ENCODE measurements around the gene CAMTA1. TPM values are rescaled to one million over a fixed set of nuclear protein-coding genes. Genes with fewer than 3 reads are reported as not detected.

Gene CAMTA1
- total RNA-seq, 1 donor from 2014 or later = 99.0 TPM

DNA sequence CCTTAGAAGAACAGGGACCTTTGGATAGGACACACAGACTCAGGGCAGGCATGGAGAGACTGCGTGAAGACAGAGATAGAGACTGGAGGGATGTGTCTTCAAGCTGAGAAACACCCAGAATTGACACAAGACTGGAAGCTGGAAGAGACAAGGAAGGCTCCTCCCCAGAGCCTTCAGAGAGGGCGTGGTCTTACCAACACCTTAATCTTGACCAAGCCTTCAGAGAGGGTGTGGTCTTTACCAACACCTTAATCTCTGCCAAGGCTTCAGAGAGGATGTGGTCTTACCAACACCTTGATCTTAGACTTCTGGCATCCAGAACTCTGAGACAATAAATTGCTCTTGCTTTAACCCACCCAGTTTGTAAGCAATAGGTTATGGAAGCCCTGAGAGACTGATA is 504.4 kb downstream of the CAMTA1 start:
- DNase-seq (ENCODE audit: low spot score, unreplicated experiment) = no peak

GRCh38 chr1:7290971-7291970 is 506.0 kb downstream of the CAMTA1 start:
- no peaks in the 10 kb centered on the region for H3K4me1 Mint-ChIP-seq (ENCODE audit: low read depth)
- peaks cover 35% of the 10 kb centered on the region for H3K27me3 Mint-ChIP-seq
- no peak overlapping the region for H3K27ac Mint-ChIP-seq
- peaks cover 2% of the 10 kb centered on the region for H3K9me3 Mint-ChIP-seq (ENCODE audit: low read depth)
- H3K36me3 Mint-ChIP-seq (ENCODE audit: insufficient read depth) = no peaks in the 10 kb centered on the region
- no peak overlapping the region for H3K4me3 Mint-ChIP-seq (ENCODE audit: low read depth)
- DNase-seq (ENCODE audit: low spot score, unreplicated experiment) = no peak
- TF ChIP-seq, protein P1, sequence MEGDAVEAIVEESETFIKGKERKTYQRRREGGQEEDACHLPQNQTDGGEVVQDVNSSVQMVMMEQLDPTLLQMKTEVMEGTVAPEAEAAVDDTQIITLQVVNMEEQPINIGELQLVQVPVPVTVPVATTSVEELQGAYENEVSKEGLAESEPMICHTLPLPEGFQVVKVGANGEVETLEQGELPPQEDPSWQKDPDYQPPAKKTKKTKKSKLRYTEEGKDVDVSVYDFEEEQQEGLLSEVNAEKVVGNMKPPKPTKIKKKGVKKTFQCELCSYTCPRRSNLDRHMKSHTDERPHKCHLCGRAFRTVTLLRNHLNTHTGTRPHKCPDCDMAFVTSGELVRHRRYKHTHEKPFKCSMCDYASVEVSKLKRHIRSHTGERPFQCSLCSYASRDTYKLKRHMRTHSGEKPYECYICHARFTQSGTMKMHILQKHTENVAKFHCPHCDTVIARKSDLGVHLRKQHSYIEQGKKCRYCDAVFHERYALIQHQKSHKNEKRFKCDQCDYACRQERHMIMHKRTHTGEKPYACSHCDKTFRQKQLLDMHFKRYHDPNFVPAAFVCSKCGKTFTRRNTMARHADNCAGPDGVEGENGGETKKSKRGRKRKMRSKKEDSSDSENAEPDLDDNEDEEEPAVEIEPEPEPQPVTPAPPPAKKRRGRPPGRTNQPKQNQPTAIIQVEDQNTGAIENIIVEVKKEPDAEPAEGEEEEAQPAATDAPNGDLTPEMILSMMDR (IDR thresholded peaks at IDR 0.05; ENCODE audit: unreplicated experiment) = no peak

More for the DNA sequence above, 504.4 kb downstream of the CAMTA1 start:
- H3K9me3 Mint-ChIP-seq (ENCODE audit: low read depth) = no peaks in the 10 kb centered on the region
- H3K27ac Mint-ChIP-seq = no peak overlapping the region
- H3K4me1 Mint-ChIP-seq (ENCODE audit: low read depth) = no peaks in the 10 kb centered on the region
- peaks cover 33% of the 10 kb centered on the region for H3K27me3 Mint-ChIP-seq
- no peak overlapping the region for H3K4me3 Mint-ChIP-seq (ENCODE audit: low read depth)
- no peaks in the 10 kb centered on the region for H3K36me3 Mint-ChIP-seq (ENCODE audit: insufficient read depth)
- TF ChIP-seq, protein P1 (IDR thresholded peaks at IDR 0.05; ENCODE audit: unreplicated experiment) = no peak

DNA sequence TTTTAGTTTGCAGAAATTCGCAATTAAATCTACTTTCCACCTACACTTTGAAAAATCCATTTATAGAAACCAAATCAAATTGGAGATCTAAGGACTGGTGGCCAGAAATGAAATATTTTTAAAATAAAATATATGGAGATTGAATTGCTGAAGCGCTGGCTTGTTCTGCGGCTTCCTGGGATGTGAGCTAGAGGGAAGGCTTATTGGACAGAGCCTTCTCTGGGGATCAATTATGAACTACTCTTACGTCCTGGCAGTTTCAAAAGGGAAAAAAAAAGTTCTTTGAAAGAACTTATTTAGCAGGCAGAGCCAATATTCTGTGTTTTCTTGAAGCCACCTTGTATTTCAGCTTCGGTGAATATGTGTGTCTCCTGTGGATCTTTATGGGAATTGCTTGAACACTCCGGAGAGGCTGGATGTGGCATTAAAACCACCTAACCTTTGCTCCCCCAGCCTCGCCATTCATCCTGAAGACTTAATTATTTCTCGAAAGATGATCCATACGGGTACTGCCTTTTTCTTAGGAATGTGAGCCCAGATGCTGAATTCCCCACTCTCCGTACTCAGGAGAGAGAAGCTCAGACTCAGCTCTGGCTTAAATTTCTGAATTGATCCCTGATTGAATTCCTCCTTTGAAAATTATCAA is 506.9 kb downstream of the CAMTA1 start:
- TF ChIP-seq, protein P1 (IDR thresholded peaks at IDR 0.05; ENCODE audit: unreplicated experiment) = no peak
- Mint-ChIP-seq H3K36me3 (ENCODE audit: insufficient read depth) (peaks cover 3% of the 10 kb centered on the region), H3K9me3 (ENCODE audit: low read depth) (peaks cover 10% of the 10 kb centered on the region), H3K27me3 (peaks cover 32% of the 10 kb centered on the region), H3K4me3 (ENCODE audit: low read depth) (no peak overlapping the region), H3K4me1 (ENCODE audit: low read depth) (no peaks in the 10 kb centered on the region), H3K27ac (no peak overlapping the region)
- DNase-seq (ENCODE audit: low spot score, unreplicated experiment) = no peak

DNA sequence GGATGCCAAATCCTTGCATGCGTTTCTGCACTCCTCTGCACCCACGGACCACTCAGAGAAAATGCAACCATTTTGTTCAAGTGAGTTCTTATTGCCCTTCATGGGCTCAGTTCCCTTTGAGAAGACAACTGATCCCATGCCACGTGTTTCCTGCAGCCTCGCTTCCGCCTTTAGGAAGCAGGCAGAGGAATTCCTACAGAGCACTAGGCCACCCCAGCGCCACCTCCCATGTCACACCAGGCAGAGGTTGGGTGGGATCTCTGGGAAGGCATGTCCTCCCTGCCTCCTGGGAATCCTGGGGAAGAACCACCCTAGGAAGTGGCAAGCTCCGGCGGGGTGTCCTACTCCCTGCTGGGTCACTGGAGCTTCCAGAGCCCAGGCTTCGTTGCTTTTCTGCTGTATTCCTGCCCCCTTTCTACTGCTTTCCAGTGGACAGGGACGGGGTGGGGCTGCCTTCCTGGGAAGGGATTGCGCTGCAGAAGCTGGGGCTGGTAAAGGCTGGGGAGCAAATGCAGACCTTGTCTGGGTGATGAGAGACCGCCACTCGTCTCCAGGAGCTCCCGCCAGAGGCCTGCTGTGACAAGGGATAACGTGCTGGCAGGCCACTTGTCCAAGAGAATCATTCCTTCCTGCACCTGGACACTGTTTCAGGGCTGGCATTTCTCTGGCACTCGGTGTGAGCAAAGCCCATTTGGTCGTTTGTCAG is 507.6 kb downstream of the CAMTA1 start:
- no peak overlapping the region for H3K4me3 Mint-ChIP-seq (ENCODE audit: low read depth)
- no peak for DNase-seq (ENCODE audit: low spot score, unreplicated experiment)
- H3K36me3 Mint-ChIP-seq (ENCODE audit: insufficient read depth) = peaks cover 3% of the 10 kb centered on the region
- peaks cover 12% of the 10 kb centered on the region for H3K9me3 Mint-ChIP-seq (ENCODE audit: low read depth)
- no peak overlapping the region for H3K27ac Mint-ChIP-seq
- TF ChIP-seq, protein P1 (IDR thresholded peaks at IDR 0.05; ENCODE audit: unreplicated experiment) = no peak
- peaks cover 32% of the 10 kb centered on the region for H3K27me3 Mint-ChIP-seq
- peaks cover 6% of the 10 kb centered on the region for H3K4me1 Mint-ChIP-seq (ENCODE audit: low read depth)

Data from progenitor cell of endocrine pancreas (in vitro differentiated cells).